H9 (cell line): ENCODE results near the gene SLC7A14. TPM values are rescaled to one million over a fixed set of nuclear protein-coding genes. Genes with fewer than 3 reads are reported as not detected.

Experiments used
- DNase-seq: peaks from one replicate; pipeline ENCODE4 v3.0.0-alpha.2; 2017
- H2AFZ ChIP-seq: one replicate; pipeline ENCODE4 v1.6.1; 2013; ENCODE audit warnings: mild to moderate bottlenecking, low read length, control low read depth, moderate library complexity
- H2AK5ac ChIP-seq: 2 replicates; pipeline ENCODE4 v1.6.1; 2013; ENCODE audit warnings: low read length, control low read depth, mixed read lengths; ENCODE audit not compliant: insufficient read length
- H2BK120ac ChIP-seq: one replicate; pipeline ENCODE4 v1.6.1; 2013; ENCODE audit warnings: low read depth, mild to moderate bottlenecking, low read length, control low read depth, inconsistent platforms; ENCODE audit not compliant: poor library complexity, severe bottlenecking
- H2BK12ac ChIP-seq: 2 replicates; pipeline ENCODE4 v1.6.1; 2013; ENCODE audit warnings: low read length, control low read depth, mixed read lengths, low read depth; ENCODE audit not compliant: insufficient read length
- H2BK15ac ChIP-seq: 2 replicates; pipeline ENCODE4 v1.6.1; 2013; ENCODE audit warnings: low read depth, low read length, control low read depth
- H2BK20ac ChIP-seq: one replicate; pipeline ENCODE4 v1.6.1; 2013; ENCODE audit warnings: low read depth, mild to moderate bottlenecking, low read length, control low read depth, inconsistent platforms; ENCODE audit not compliant: poor library complexity, severe bottlenecking
- H2BK5ac ChIP-seq: 2 replicates; pipeline ENCODE4 v1.6.1; 2013; ENCODE audit warnings: low read length, control low read depth, mixed read lengths; ENCODE audit not compliant: insufficient read length
- H3K14ac ChIP-seq: 2 replicates; pipeline ENCODE4 v1.6.1; 2013; ENCODE audit warnings: low read length, control low read depth; ENCODE audit not compliant: insufficient read depth
- H3K18ac ChIP-seq: 2 replicates; pipeline ENCODE4 v1.6.1; 2013; ENCODE audit warnings: low read depth, mild to moderate bottlenecking, mixed read lengths, low read length, control low read depth; ENCODE audit not compliant: insufficient read length
- H3K23ac ChIP-seq: 2 replicates; pipeline ENCODE4 v1.6.1; 2013; ENCODE audit warnings: low read length, control low read depth, mixed read lengths, low read depth; ENCODE audit not compliant: insufficient read length
- H3K23me2 ChIP-seq: 2 replicates; pipeline ENCODE4 v1.6.1; 2013; ENCODE audit warnings: low read depth, mild to moderate bottlenecking, mixed read lengths, low read length, control low read depth; ENCODE audit not compliant: insufficient read length, poor library complexity, severe bottlenecking
- H3K27ac ChIP-seq: 2 replicates; pipeline ENCODE4 v1.5.1; 2013; ENCODE audit warnings: low read length, control low read depth, mixed read lengths, low read depth; ENCODE audit not compliant: insufficient read length
- H3K27me3 ChIP-seq: 2 replicates; pipeline ENCODE4 v1.6.1; 2013; ENCODE audit warnings: low read length, control low read depth, inconsistent platforms; ENCODE audit not compliant: insufficient read depth
- H3K4ac ChIP-seq: 2 replicates; pipeline ENCODE4 v1.6.1; 2013; ENCODE audit warnings: low read depth, mild to moderate bottlenecking, control low read depth, inconsistent platforms, low read length, moderate library complexity
- H3K4me1 ChIP-seq: 2 replicates; pipeline ENCODE4 v1.6.1; 2013; ENCODE audit warnings: low read length, control low read depth, inconsistent platforms; ENCODE audit not compliant: insufficient read depth
- H3K4me2 ChIP-seq: 2 replicates; pipeline ENCODE4 v1.6.1; 2013; ENCODE audit warnings: low read length, control low read depth, mixed read lengths; ENCODE audit not compliant: insufficient read length, insufficient read depth
- H3K56ac ChIP-seq: 2 replicates; pipeline ENCODE4 v1.6.1; 2013; ENCODE audit warnings: low read depth, mild to moderate bottlenecking, mixed read lengths, low read length, control low read depth; ENCODE audit not compliant: insufficient read length
- H3K79me1 ChIP-seq: 2 replicates; pipeline ENCODE4 v1.6.1; 2013; ENCODE audit warnings: low read depth, mild to moderate bottlenecking, moderate library complexity, low read length, control low read depth, inconsistent platforms; ENCODE audit not compliant: insufficient read depth, poor library complexity, severe bottlenecking
- H3K79me2 ChIP-seq: 2 replicates; pipeline ENCODE4 v1.6.1; 2013; ENCODE audit warnings: low read length, control low read depth, inconsistent platforms; ENCODE audit not compliant: insufficient read depth
- H3K9ac ChIP-seq: 2 replicates; pipeline ENCODE4 v1.6.1; 2013; ENCODE audit warnings: low read length, control low read depth, mixed read lengths; ENCODE audit not compliant: insufficient read length; ENCODE audit errors: extremely low read depth
- H3K9me3 ChIP-seq: one replicate; pipeline ENCODE4 v1.6.1; 2013; ENCODE audit warnings: low read depth, low read length, inconsistent platforms; ENCODE audit not compliant: control insufficient read depth
- H3T11ph ChIP-seq: one replicate; pipeline ENCODE4 v1.6.1; 2013; ENCODE audit warnings: mild to moderate bottlenecking, low read length, control low read depth, inconsistent platforms
- H4K20me1 ChIP-seq: one replicate; pipeline ENCODE4 v1.6.1; 2013; ENCODE audit not compliant: control insufficient read depth, insufficient read length, insufficient read depth
- H4K5ac ChIP-seq: 2 replicates; pipeline ENCODE4 v1.6.1; 2013; ENCODE audit warnings: low read depth, mild to moderate bottlenecking, mixed read lengths, low read length, control low read depth; ENCODE audit not compliant: insufficient read length
- H4K8ac ChIP-seq: replicated peaks from 2 replicates; pipeline ENCODE4 v1.6.1; 2013; ENCODE audit warnings: low read length, control low read depth, mixed read lengths, low read depth; ENCODE audit not compliant: insufficient read length
- H4K91ac ChIP-seq: 2 replicates; pipeline ENCODE4 v1.6.1; 2013; ENCODE audit warnings: low read depth, mild to moderate bottlenecking, moderate library complexity, mixed read lengths, low read length, control low read depth; ENCODE audit not compliant: insufficient read length
- H3K27ac Mint-ChIP-seq, 3 experiments: 2 replicates in 2 of 3; 3 replicates in 1 of 3; pipeline ENCODE4 v1.8.0; 2020 to 2021; ENCODE audit warnings: mixed read lengths in 3 of 3, mild to moderate bottlenecking in 1 of 3, moderate library complexity in 1 of 3
- H3K27me3 Mint-ChIP-seq: 2 replicates; pipeline ENCODE4 v1.8.0; 2021; ENCODE audit warnings: low read depth, mild to moderate bottlenecking, moderate library complexity, mixed read lengths
- H3K36me3 Mint-ChIP-seq, 3 experiments: 2 replicates in 2 of 3; 3 replicates in 1 of 3; pipeline ENCODE4 v1.8.0; 2020 to 2021; ENCODE audit warnings: low read depth in 3 of 3, mixed read lengths in 3 of 3; ENCODE audit not compliant: insufficient read depth in 1 of 3
- H3K4me1 Mint-ChIP-seq, 2 experiments: 2 replicates each; pipeline ENCODE4 v1.8.0; 2020; ENCODE audit warnings: mixed read lengths in 2 of 2
- H3K4me3 Mint-ChIP-seq, 2 experiments: 2 replicates in 1 of 2; 3 replicates in 1 of 2; pipeline ENCODE4 v1.8.0; 2020 to 2021; ENCODE audit warnings: mild to moderate bottlenecking in 2 of 2, mixed read lengths in 2 of 2, moderate library complexity in 1 of 2
- H3K9me3 Mint-ChIP-seq, 2 experiments: 2 replicates in 1 of 2; 3 replicates in 1 of 2; pipeline ENCODE4 v1.8.0; 2020; ENCODE audit warnings: mild to moderate bottlenecking in 2 of 2, mixed read lengths in 2 of 2, moderate library complexity in 1 of 2
- WGBS: extraction: QIAGEN DNeasy Blood & Tissue Kit; methylation state at CpG from one replicate; pipeline ENCODE4 v1.1.7; 2013; ENCODE audit warnings: missing lambda C conversion rate, low lambda C conversion rate, mixed read lengths; ENCODE audit not compliant: insufficient read length; ENCODE audit errors: extremely low coverage; 5-methylcytosine and 5-hydroxymethylcytosine counted together
- total RNA-seq: library from RNA; stranded (reverse); gene quantifications from 2 replicates; pipeline ENCODE4 v1.2.1, GENCODE V29; 2021
- TF ChIP-seq, protein P1 (sequence below): fragments of 200-600 bp; sonication (generic); conservative IDR thresholded peaks from 3 replicates; pipeline ENCODE4 v1.8.0; 2021; ENCODE audit warnings: antibody characterized with exemption, mild to moderate bottlenecking

Gene SLC7A14
- total RNA-seq, 1 experiment from 2014 or later = 0.42 TPM

DNA sequence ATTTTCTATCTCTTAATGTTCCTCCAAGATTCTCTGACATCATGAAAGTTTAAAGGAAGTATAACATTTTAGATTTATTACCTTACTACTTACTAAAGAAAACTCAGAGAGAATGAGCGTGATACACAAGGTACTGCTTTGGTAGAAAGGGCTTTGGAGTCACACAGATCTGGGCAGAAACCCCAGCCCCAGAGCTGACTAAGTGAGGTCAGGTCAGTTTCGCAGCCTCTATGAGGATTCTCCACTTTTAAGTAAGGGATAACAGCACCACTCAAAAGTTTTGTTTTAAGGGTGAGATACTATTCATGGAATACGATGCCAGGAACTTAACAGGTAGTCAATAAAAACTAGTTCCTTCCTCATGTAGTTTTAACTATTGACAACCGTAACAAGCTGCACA is 91.1 kb downstream of the SLC7A14 start:
- DNase-seq = no peak
- H3K56ac ChIP-seq = no peak overlapping the region
- Mint-ChIP-seq H3K4me3 (no peak overlapping the region), H3K27me3 (no peaks in the 10 kb centered on the region), H3K36me3 (no peaks in the 10 kb centered on the region), H3K27ac (no peak overlapping the region), H3K4me1 (peaks cover 3 to 7% of the 10 kb centered on the region in 2 experiments; a peak in 3 of 4 replicates), H3K9me3 (no peaks in the 10 kb centered on the region)
- no peaks in the 10 kb centered on the region for H3K27me3 ChIP-seq
- no peaks in the 10 kb centered on the region for H3K23me2 ChIP-seq
- no peak overlapping the region for H3K4me2 ChIP-seq
- no CpG with 5 or more reads among the region's 4 CpGs for WGBS
- H3K79me1 ChIP-seq = no peaks in the 10 kb centered on the region
- no peak overlapping the region for H2AFZ ChIP-seq
- H3K79me2 ChIP-seq = no peaks in the 10 kb centered on the region
- no peak overlapping the region for H3K18ac ChIP-seq
- no peaks in the 10 kb centered on the region for H4K20me1 ChIP-seq
- H3K9ac ChIP-seq = no peak overlapping the region
- H4K91ac ChIP-seq = no peak overlapping the region
- H3K23ac ChIP-seq = no peak overlapping the region
- no peak overlapping the region for H2BK20ac ChIP-seq
- no peak overlapping the region for H3K14ac ChIP-seq
- no peak overlapping the region for H2BK120ac ChIP-seq
- H2BK5ac ChIP-seq = no peak overlapping the region
- H3K27ac ChIP-seq = no peak overlapping the region
- TF ChIP-seq, protein P1, sequence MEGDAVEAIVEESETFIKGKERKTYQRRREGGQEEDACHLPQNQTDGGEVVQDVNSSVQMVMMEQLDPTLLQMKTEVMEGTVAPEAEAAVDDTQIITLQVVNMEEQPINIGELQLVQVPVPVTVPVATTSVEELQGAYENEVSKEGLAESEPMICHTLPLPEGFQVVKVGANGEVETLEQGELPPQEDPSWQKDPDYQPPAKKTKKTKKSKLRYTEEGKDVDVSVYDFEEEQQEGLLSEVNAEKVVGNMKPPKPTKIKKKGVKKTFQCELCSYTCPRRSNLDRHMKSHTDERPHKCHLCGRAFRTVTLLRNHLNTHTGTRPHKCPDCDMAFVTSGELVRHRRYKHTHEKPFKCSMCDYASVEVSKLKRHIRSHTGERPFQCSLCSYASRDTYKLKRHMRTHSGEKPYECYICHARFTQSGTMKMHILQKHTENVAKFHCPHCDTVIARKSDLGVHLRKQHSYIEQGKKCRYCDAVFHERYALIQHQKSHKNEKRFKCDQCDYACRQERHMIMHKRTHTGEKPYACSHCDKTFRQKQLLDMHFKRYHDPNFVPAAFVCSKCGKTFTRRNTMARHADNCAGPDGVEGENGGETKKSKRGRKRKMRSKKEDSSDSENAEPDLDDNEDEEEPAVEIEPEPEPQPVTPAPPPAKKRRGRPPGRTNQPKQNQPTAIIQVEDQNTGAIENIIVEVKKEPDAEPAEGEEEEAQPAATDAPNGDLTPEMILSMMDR = no peak
- H3K4me1 ChIP-seq = no peaks in the 10 kb centered on the region; the same call in 1 of the 2 replicates
- no peak overlapping the region for H4K5ac ChIP-seq
- H3T11ph ChIP-seq = no peak overlapping the region
- no peaks in the 10 kb centered on the region for H3K9me3 ChIP-seq
- H4K8ac ChIP-seq = no peak overlapping the region
- H3K4ac ChIP-seq = no peak overlapping the region
- no peak overlapping the region for H2BK15ac ChIP-seq
- H2BK12ac ChIP-seq = no peak overlapping the region
- no peak overlapping the region for H2AK5ac ChIP-seq
